Adrenal gland (tissue), 5 donors: ENCODE measurements around the gene BRD4.

Experiments used
- POLR2A ChIP-seq, 2 donors: fragments of 450-650 bp; IDR thresholded peaks; one replicate each; pipeline ENCODE4 v1.6.1; 2017; ENCODE audit warnings: antibody characterized with exemption in 2 of 2, mild to moderate bottlenecking in 2 of 2, moderate library complexity in 1 of 2
- TF ChIP-seq, protein P1 (sequence below), 6 experiments: fragments of 450-650 bp in 4 of 6; fragments of 200-600 bp in 2 of 6; sonication (generic) in 1 of 6; IDR thresholded peaks; 1 replicate in 5 of 6; 2 replicates in 1 of 6; pipeline versions ENCODE4 v1.5.1 to v1.8.0; 2016 to 2021; ENCODE audit warnings: antibody characterized with exemption in 6 of 6, mild to moderate bottlenecking in 2 of 6, moderate library complexity in 1 of 6
- donor health status: DM: no; HTN: no; CAD: no.

DNA sequence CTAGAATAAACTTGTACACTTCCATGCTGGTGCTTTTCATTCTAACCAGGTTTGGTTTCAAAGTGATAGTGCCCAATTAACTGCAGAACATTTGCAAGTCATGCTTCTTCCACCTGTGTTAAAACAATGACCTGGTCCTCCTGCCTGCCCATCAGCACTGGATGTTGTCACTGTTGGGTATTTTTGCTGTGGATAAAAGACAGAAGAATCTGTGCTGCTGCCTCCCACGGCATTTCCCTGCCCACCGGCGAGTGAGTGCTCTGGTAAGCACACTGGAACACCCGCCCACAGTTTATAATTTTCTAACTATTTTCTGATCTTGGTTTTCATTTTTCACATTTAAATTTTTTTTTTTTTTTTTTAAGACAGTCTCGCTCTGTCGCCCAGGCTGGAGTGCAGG lies 49.5 kb upstream of the BRD4 start:
- TF ChIP-seq, protein P1, sequence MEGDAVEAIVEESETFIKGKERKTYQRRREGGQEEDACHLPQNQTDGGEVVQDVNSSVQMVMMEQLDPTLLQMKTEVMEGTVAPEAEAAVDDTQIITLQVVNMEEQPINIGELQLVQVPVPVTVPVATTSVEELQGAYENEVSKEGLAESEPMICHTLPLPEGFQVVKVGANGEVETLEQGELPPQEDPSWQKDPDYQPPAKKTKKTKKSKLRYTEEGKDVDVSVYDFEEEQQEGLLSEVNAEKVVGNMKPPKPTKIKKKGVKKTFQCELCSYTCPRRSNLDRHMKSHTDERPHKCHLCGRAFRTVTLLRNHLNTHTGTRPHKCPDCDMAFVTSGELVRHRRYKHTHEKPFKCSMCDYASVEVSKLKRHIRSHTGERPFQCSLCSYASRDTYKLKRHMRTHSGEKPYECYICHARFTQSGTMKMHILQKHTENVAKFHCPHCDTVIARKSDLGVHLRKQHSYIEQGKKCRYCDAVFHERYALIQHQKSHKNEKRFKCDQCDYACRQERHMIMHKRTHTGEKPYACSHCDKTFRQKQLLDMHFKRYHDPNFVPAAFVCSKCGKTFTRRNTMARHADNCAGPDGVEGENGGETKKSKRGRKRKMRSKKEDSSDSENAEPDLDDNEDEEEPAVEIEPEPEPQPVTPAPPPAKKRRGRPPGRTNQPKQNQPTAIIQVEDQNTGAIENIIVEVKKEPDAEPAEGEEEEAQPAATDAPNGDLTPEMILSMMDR (IDR thresholded peaks at IDR 0.05), result no peak
- TF ChIP-seq POLR2A (IDR thresholded peaks at IDR 0.05), result no peak
